IPS-18a (cell line): Measurements from ENCODE around the gene WNK1.
A peak's percentile ranks its signal among the peaks of the same experiment; 100 is the strongest.
"Not testable (repeated sequence)": the region's sequence is repeated elsewhere in the genome, so short reads cannot be mapped to it uniquely, and the experiment has no call there.

ENCODE experiments used
- H3K27ac ChIP-seq: one replicate; pipeline ENCODE4 v1.5.1; 2013; ENCODE audit warnings: low read length
- H3K27me3 ChIP-seq: one replicate; pipeline ENCODE4 v1.6.1; 2013; ENCODE audit warnings: mild to moderate bottlenecking, low read length; ENCODE audit not compliant: control insufficient read depth, insufficient read depth
- H3K36me3 ChIP-seq: one replicate; pipeline ENCODE4 v1.6.1; 2013; ENCODE audit warnings: low read depth, low read length; ENCODE audit not compliant: control insufficient read depth
- H3K4me1 ChIP-seq: one replicate; pipeline ENCODE4 v1.6.1; 2013; ENCODE audit warnings: low read depth, low read length; ENCODE audit not compliant: control insufficient read depth
- H3K4me3 ChIP-seq: one replicate; pipeline ENCODE4 v1.5.1; 2013; ENCODE audit warnings: low read length
- H3K9ac ChIP-seq: one replicate; pipeline ENCODE4 v1.6.1; 2013; ENCODE audit warnings: mild to moderate bottlenecking, low read length, moderate library complexity
- H3K9me3 ChIP-seq: one replicate; pipeline ENCODE4 v1.6.1; 2013; ENCODE audit warnings: low read depth, low read length; ENCODE audit not compliant: control insufficient read depth

The WNK1 gene

GRCh38 chr12:931060-931459, 178.7 kb downstream of the WNK1 start:
- H3K27me3 ChIP-seq: no peaks in the 10 kb centered on the region
- H3K27ac ChIP-seq: no peak overlapping the region
- peaks cover 41% of the 10 kb centered on the region for H3K36me3 ChIP-seq
- no peak overlapping the region for H3K4me3 ChIP-seq
- no peak overlapping the region for H3K9ac ChIP-seq
- H3K4me1 ChIP-seq: no peaks in the 10 kb centered on the region
- no peaks in the 10 kb centered on the region for H3K9me3 ChIP-seq

DNA sequence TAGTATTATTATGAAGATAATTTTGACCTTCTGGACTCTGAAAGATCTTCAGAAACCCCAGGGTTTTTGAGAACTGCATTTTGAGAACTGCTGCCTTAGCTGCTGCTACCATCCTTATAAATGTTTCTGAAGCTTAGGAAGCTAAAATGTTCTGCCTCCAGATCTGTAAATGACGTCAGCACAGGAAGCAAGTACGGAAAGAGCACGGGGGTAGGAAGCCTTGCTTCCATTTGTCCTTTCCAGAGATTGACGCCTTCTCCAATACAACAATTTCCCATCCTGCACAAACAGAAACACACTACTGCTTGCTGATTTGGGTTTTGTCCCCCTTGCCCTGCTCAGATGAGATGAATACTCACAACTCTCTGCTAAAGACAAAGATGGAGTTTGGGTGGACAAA, 179.2 kb downstream of the WNK1 start:
- H3K36me3 ChIP-seq: peaks cover 39% of the 10 kb centered on the region
- H3K9me3 ChIP-seq: no peaks in the 10 kb centered on the region
- H3K4me3 ChIP-seq: no peak overlapping the region
- no peaks in the 10 kb centered on the region for H3K4me1 ChIP-seq
- H3K27me3 ChIP-seq: no peaks in the 10 kb centered on the region
- H3K27ac ChIP-seq: no peak overlapping the region
- no peak overlapping the region for H3K9ac ChIP-seq

DNA sequence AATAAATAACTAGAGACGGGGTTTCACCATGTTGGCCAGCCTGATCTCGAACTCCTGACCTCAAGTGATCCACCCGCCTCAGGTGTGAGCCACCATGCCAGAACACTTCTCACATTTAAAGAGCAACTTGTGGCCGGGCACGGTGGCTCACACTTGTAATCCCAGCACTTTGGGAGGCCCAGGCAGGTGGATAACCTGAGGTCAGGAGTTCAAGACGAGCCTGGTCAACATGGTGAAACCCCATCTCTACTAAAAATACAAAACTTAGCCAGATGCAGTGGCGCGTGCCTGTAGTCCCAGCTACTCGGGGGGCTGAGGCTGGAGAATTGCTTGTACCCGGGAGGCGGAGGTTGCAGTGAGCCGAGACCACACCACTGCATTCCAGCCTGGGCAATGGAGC, 183.5 kb downstream of the WNK1 start:
- H3K4me3 ChIP-seq, H3K9me3 ChIP-seq, H3K9ac ChIP-seq, H3K4me1 ChIP-seq, H3K27ac ChIP-seq, H3K27me3 ChIP-seq: not testable (repeated sequence)
- H3K36me3 ChIP-seq: peaks cover 20% of the 10 kb centered on the region

DNA sequence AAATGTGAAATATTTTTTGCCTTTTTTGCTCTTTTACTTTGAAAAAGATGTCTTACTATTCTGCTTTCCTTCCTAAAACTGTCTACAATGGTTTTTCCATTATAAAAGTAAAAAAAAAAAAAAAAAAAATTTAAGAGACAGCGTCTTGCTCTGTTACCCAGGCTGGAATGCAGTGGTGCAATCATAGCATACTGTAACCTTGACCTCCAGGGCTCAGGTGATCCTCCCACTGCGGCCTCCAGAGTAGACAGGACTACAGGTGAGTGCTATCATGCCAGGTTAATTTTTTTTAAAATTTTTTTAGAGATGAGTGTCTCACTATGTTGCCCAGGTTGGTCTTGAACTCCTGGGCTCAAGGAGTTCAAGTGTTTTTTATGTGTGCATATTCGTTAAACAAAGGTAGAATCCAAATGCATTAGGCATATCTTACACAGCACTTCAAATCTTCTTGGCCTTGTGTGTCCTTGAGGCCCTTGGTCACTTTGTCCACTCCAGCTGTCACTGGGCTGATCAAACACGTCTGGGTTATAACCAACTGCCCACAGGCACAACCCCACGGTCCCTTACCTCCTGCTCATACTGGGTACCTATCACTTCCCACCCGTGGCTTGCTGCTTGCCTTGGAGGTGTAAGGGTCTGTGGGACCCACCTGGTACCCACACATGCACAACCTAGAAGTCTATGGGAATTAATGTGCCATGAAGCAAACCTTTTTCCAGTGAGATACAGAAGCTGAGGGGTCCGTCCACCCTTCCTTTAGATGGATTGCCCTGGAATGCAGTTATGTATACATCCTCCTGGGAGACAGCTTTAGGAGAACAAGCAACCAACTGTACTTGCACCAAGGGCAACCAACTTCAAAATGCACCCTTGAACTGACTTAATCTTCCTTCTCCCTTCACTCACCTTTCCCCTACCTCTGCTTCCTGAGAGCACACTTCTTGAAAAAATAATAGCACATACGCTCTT, 184.3 kb downstream of the WNK1 start:
- Histone ChIP-seq H3K27ac (no peak overlapping the region), H3K36me3 (peaks cover 13% of the 10 kb centered on the region), H3K9me3 (no peaks in the 10 kb centered on the region), H3K9ac (no peak overlapping the region), H3K4me3 (no peak overlapping the region), H3K4me1 (no peaks in the 10 kb centered on the region), H3K27me3 (no peaks in the 10 kb centered on the region)

- H3K4me1 ChIP-seq: no peaks in the 10 kb centered on the region
- peaks cover 13% of the 10 kb centered on the region for H3K36me3 ChIP-seq
- no peak overlapping the region for H3K4me3 ChIP-seq
- no peak overlapping the region for H3K27ac ChIP-seq
- no peak overlapping the region for H3K9ac ChIP-seq
- H3K27me3 ChIP-seq: no peaks in the 10 kb centered on the region
- no peaks in the 10 kb centered on the region for H3K9me3 ChIP-seq
Measured at GRCh38 chr12:938810-939209, 186.4 kb downstream of the WNK1 start.

- Histone ChIP-seq H3K9me3 (no peaks in the 10 kb centered on the region), H3K27me3 (no peaks in the 10 kb centered on the region), H3K4me3 (no peak overlapping the region), H3K4me1 (no peaks in the 10 kb centered on the region), H3K27ac (no peak overlapping the region), H3K36me3 (peaks cover 11% of the 10 kb centered on the region), H3K9ac (no peak overlapping the region)
Measured at GRCh38 chr12:943051-943450, 190.7 kb downstream of the WNK1 start.

GRCh38 chr12:944211-944610, 191.8 kb downstream of the WNK1 start:
- H3K9me3 ChIP-seq: no peaks in the 10 kb centered on the region

GRCh38 chr12:946212-946611, 193.8 kb downstream of the WNK1 start:
- H3K27me3 ChIP-seq: no peaks in the 10 kb centered on the region
- H3K36me3 ChIP-seq: peaks cover 7% of the 10 kb centered on the region
- no peak overlapping the region for H3K4me3 ChIP-seq
- no peak overlapping the region for H3K27ac ChIP-seq
- no peak overlapping the region for H3K9ac ChIP-seq
- no peaks in the 10 kb centered on the region for H3K9me3 ChIP-seq
- no peaks in the 10 kb centered on the region for H3K4me1 ChIP-seq

More at GRCh38 chr12:944211-944610, 191.8 kb downstream of the WNK1 start:
- Histone ChIP-seq H3K9ac (no peak overlapping the region), H3K36me3 (peaks cover 7% of the 10 kb centered on the region), H3K27me3 (no peaks in the 10 kb centered on the region), H3K4me3 (no peak overlapping the region), H3K27ac (no peak overlapping the region), H3K4me1 (no peaks in the 10 kb centered on the region)

GRCh38 chr12:946631-947030, 194.3 kb downstream of the WNK1 start:
- Histone ChIP-seq H3K36me3 (peaks cover 7% of the 10 kb centered on the region), H3K9ac (no peak overlapping the region), H3K4me1 (no peaks in the 10 kb centered on the region), H3K9me3 (no peaks in the 10 kb centered on the region), H3K4me3 (no peak overlapping the region), H3K27me3 (no peaks in the 10 kb centered on the region), H3K27ac (no peak overlapping the region)

GRCh38 chr12:948238-948637, 195.9 kb downstream of the WNK1 start:
- H3K36me3 ChIP-seq: peaks cover 3% of the 10 kb centered on the region
- peak overlapping the region; percentile 88 for H3K9ac ChIP-seq
- no peaks in the 10 kb centered on the region for H3K4me1 ChIP-seq
- H3K4me3 ChIP-seq: peak overlapping the region; percentile 92
- no peak overlapping the region for H3K27ac ChIP-seq
- H3K9me3 ChIP-seq: no peaks in the 10 kb centered on the region
- H3K27me3 ChIP-seq: no peaks in the 10 kb centered on the region

GRCh38 chr12:949453-950191, 197.2 kb downstream of the WNK1 start, which contains the start of gene RAD52:
TSS of gene RAD52 (minus strand) at chr12:949694. CDS start at chr12:933058, 16,636 bp downstream.
- H3K36me3 ChIP-seq: no peaks in the 10 kb centered on the region
- no peaks in the 10 kb centered on the region for H3K4me1 ChIP-seq
- peak within 1 kb of the TSS; percentile 92 for H3K4me3 ChIP-seq
- peak within 1 kb of the TSS; percentile 88 for H3K9ac ChIP-seq
- H3K9me3 ChIP-seq: no peaks in the 10 kb centered on the region
- H3K27ac ChIP-seq: peak within 1 kb of the TSS; percentile 92
- no peaks in the 10 kb centered on the region for H3K27me3 ChIP-seq
